Measurements from ENCODE around the gene CRYBA2. TPM values are rescaled to one million over a fixed set of nuclear protein-coding genes. Genes with fewer than 3 reads are reported as not detected.

CRYBA2 gene
- total and polyA plus RNA-seq, 2 donors (not counting 3 experiments of a cell fraction or from before 2014, with no cell fraction given) = not detected

- H3K9me3 ChIP-seq (replicated peaks; ENCODE audit: control insufficient read depth, insufficient read depth, low read length) = no peaks in the 10 kb centered on the region
- peaks cover 79 to 83% of the 10 kb centered on the region in 2 experiments for H3K27me3 ChIP-seq (ENCODE audit: control insufficient read depth in 2 of 2, insufficient read depth in 2 of 2, low read length in 2 of 2)
- ChIA-PET POLR2A (interaction anchor here (0.6 kb wide), 1 partner anchor 146 kb away, joined by 3 read pairs; no protein-coding TSS in a partner anchor), CTCF (interaction anchor here (0.6 to 10.4 kb wide), 20 partner anchors 8 to 588 kb away, joined by 3 to 164 read pairs (median 6); partner anchors contain the start of genes CDK5R2, FEV and IHH)
- H3K36me3 ChIP-seq (ENCODE audit: control insufficient read depth in 2 of 2, extremely low read depth in 1 of 2, insufficient read depth in 2 of 2, low read length in 2 of 2) = no peaks in the 10 kb centered on the region
- no peak overlapping the region for H3K27ac ChIP-seq (ENCODE audit: insufficient read depth, low read depth, low read length)
- no peak overlapping the region for H3K4me3 ChIP-seq (replicated peaks in 1 of 3; ENCODE audit: insufficient read depth in 1 of 3, low read depth in 1 of 3, low read length in 3 of 3)
- no peaks in the 10 kb centered on the region for H4K20me1 ChIP-seq (replicated peaks; ENCODE audit: control insufficient read depth, extremely low read depth, insufficient read depth, low read length)
- no peak for TF ChIP-seq MAX (IDR thresholded peaks at IDR 0.05; ENCODE audit: insufficient read depth, insufficient read length)
- no peak for TF ChIP-seq EZH2 (IDR thresholded peaks at IDR 0.05; ENCODE audit: borderline replicate concordance, low read depth, low read length, severe bottlenecking)
- no peak for TF ChIP-seq FOS (IDR thresholded peaks at IDR 0.05; ENCODE audit: borderline replicate concordance, insufficient read depth, low read length)
- no peak for TF ChIP-seq CTCF (IDR thresholded peaks at IDR 0.05; ENCODE audit: extremely low read depth in 1 of 2, insufficient read depth in 1 of 2, low read depth in 1 of 2, low read length in 2 of 2)
- no peak for TF ChIP-seq POLR2A (IDR thresholded peaks at IDR 0.05; ENCODE audit: low read depth, low read length)
- TF ChIP-seq POLR2AphosphoS5 (IDR thresholded peaks at IDR 0.05; ENCODE audit: insufficient read depth, low read depth, low read length) = no peak
- TF ChIP-seq JUN (IDR thresholded peaks at IDR 0.05; ENCODE audit: borderline replicate concordance, insufficient read depth, insufficient read length, low read depth) = no peak
- dilution Hi-C loops (cut with MboI; ENCODE audit: extremely low pct_ligation_motif_present, low sequenced_read_pairs) = no loop called here
- DNase-seq (ENCODE audit: low read depth, low spot score) (no peak), FAIRE-seq (no peak)
- no peak overlapping the region for H3K9ac ChIP-seq (replicated peaks; ENCODE audit: extremely low read depth, insufficient read depth, low read length)
- no TSS peak for BruUV-seq (replicated peaks)
- H3K4me2 ChIP-seq (ENCODE audit: insufficient read depth, low read length) = no peak overlapping the region
- H3K9me1 ChIP-seq (replicated peaks; ENCODE audit: control insufficient read depth, extremely low read depth, insufficient read depth, low read length) = no peaks in the 10 kb centered on the region
- H3K79me2 ChIP-seq (ENCODE audit: control insufficient read depth, insufficient read depth, low read length) = no peaks in the 10 kb centered on the region
- peaks cover 5% of the 10 kb centered on the region for H3K4me1 ChIP-seq (ENCODE audit: control insufficient read depth, extremely low read depth, insufficient read depth, low read length)
- intact Hi-C loops (cut with micrococcal nuclease) = no loop called here
- no peak overlapping the region for H2AFZ ChIP-seq (ENCODE audit: low read depth, low read length)
Observed at GRCh38 chr2:218995561-218995960, 2.3 kb upstream of the CRYBA2 start.
